SK-N-SH (cell line): Measurements from ENCODE around the gene LPIN2. TPM values are rescaled to one million over a fixed set of nuclear protein-coding genes. Genes with fewer than 3 reads are reported as not detected.

Experiments
- CTCF ChIA-PET: fragments of 300-600, 350-600 bp; formaldehyde crosslinking; extraction: SDS; loops from one replicate; lab custom pipeline; 2021; lab: Yijun Ruan, JAX
- POLR2A ChIA-PET: fragments of 350-600 bp; sonication (Branson Sonifier 250); formaldehyde crosslinking; extraction: SDS; loops from one replicate; lab custom pipeline; 2020; ENCODE audit warnings: antibody characterized with exemption, inconsistent platforms; lab: Yijun Ruan, JAX
- DNase-seq: peaks from one replicate; pipeline ENCODE4 v3.0.0; 2012
- H2AFZ ChIP-seq: fragments of 200-600 bp; sonication (generic); 2 replicates; pipeline ENCODE4 v1.8.1; 2016; ENCODE audit warnings: antibody characterized with exemption, mild to moderate bottlenecking, low read depth
- H3F3A ChIP-seq: fragments of 200-600 bp; sonication (generic); replicated peaks from 2 replicates; pipeline ENCODE3; 2016; ENCODE audit warnings: antibody characterized with exemption, mild to moderate bottlenecking; ENCODE audit not compliant: insufficient read depth
- H3K27ac ChIP-seq, 2 experiments: fragments of 200-500 bp in 1 of 2; fragments of 200-600 bp in 1 of 2; sonication (Bioruptor generic) in 1 of 2; sonication (generic), shearing (Covaris generic) in 1 of 2; 2 replicates each; pipeline versions ENCODE4 v1.5.1 to v1.6.1; 2014 to 2016; ENCODE audit warnings: low read depth in 2 of 2, inconsistent platforms in 1 of 2, low read length in 1 of 2, mild to moderate bottlenecking in 1 of 2, mixed read lengths in 1 of 2
- H3K27me3 ChIP-seq: fragments of 200-600 bp; sonication (generic), shearing (Covaris generic); 2 replicates; pipeline ENCODE4 v1.6.1; 2016; ENCODE audit warnings: mixed run types; ENCODE audit not compliant: insufficient read depth
- H3K36me3 ChIP-seq, 2 experiments: fragments of 200-500 bp in 1 of 2; fragments of 200-600 bp in 1 of 2; sonication (Bioruptor generic) in 1 of 2; sonication (generic) in 1 of 2; replicated peaks in 1 of 2; 2 replicates each; pipeline versions ENCODE3 to v1.5.1; 2014 to 2016; ENCODE audit warnings: low read length in 1 of 2, mild to moderate bottlenecking in 1 of 2; ENCODE audit not compliant: insufficient read depth in 2 of 2, control insufficient read depth in 1 of 2
- H3K4me1 ChIP-seq, 2 experiments: fragments of 200-500 bp in 1 of 2; fragments of 200-600 bp in 1 of 2; sonication (Bioruptor generic) in 1 of 2; sonication (generic), shearing (Covaris generic) in 1 of 2; 2 replicates each; pipeline versions ENCODE4 v1.5.1 to v1.6.1; 2014 to 2016; ENCODE audit warnings: low read depth in 1 of 2, low read length in 1 of 2, mixed run types in 1 of 2; ENCODE audit not compliant: insufficient read depth in 2 of 2, control insufficient read depth in 1 of 2
- H3K4me2 ChIP-seq: fragments of 200-600 bp; sonication (generic), shearing (Covaris generic); 2 replicates; pipeline ENCODE4 v1.6.1; 2017; ENCODE audit warnings: mixed run types
- H3K4me3 ChIP-seq, 2 experiments: fragments of 200-500 bp in 1 of 2; fragments of 200-600 bp in 1 of 2; sonication (Bioruptor generic) in 1 of 2; sonication (generic), shearing (Covaris generic) in 1 of 2; 2 replicates each; pipeline versions ENCODE4 v1.5.1 to v1.8.1; 2014 to 2016; ENCODE audit warnings: low read depth in 2 of 2, inconsistent platforms in 1 of 2, low read length in 1 of 2, mild to moderate bottlenecking in 1 of 2, mixed read lengths in 1 of 2, moderate library complexity in 1 of 2
- H3K79me2 ChIP-seq: fragments of 200-600 bp; sonication (generic); 2 replicates; pipeline ENCODE4 v1.8.1; 2017; ENCODE audit warnings: mild to moderate bottlenecking; ENCODE audit not compliant: insufficient read depth
- H3K9ac ChIP-seq: fragments of 200-600 bp; sonication (generic); 2 replicates; pipeline ENCODE4 v1.6.1; 2017; ENCODE audit warnings: mixed run types
- H3K9me2 ChIP-seq: fragments of 200-600 bp; sonication (generic); 2 replicates; pipeline ENCODE4 v1.6.1; 2017; ENCODE audit warnings: mixed run types
- H3K9me3 ChIP-seq: fragments of 200-600 bp; sonication (generic); 2 replicates; pipeline ENCODE4 v1.6.1; 2017; ENCODE audit warnings: mixed run types, mild to moderate bottlenecking, moderate library complexity
- H4K20me1 ChIP-seq: fragments of 200-600 bp; sonication (generic); 2 replicates; pipeline ENCODE4 v1.6.1; 2017; ENCODE audit warnings: mild to moderate bottlenecking, mixed run types; ENCODE audit not compliant: insufficient read depth
- EZH2phosphoT487 ChIP-seq: fragments of 200-600 bp; sonication (generic); IDR thresholded peaks from 2 replicates; pipeline ENCODE4 v1.6.1; 2017; ENCODE audit warnings: low read depth, mixed run types, mild to moderate bottlenecking, antibody characterized with exemption, moderate library complexity, borderline replicate concordance
- FOSL2 ChIP-seq: IDR thresholded peaks from 2 replicates; pipeline ENCODE4 v1.4.0; 2012; ENCODE audit warnings: low read depth, mild to moderate bottlenecking, moderate library complexity, borderline replicate concordance
- FOXM1 ChIP-seq: IDR thresholded peaks from 2 replicates; pipeline ENCODE4 v1.4.0; 2012; ENCODE audit warnings: low read depth, mild to moderate bottlenecking
- JUND ChIP-seq: IDR thresholded peaks from 2 replicates; pipeline ENCODE4 v1.4.0; 2012
- MEF2A ChIP-seq: IDR thresholded peaks from 2 replicates; pipeline ENCODE4 v1.4.0; 2012; ENCODE audit warnings: low read depth, borderline replicate concordance
- MXI1 ChIP-seq: IDR thresholded peaks from 2 replicates; pipeline ENCODE4 v1.6.1; 2012; ENCODE audit warnings: mild to moderate bottlenecking, low read depth, low read length, improper control_type of control experiment
- NRF1 ChIP-seq: IDR thresholded peaks from 2 replicates; pipeline ENCODE4 v1.6.1; 2012; ENCODE audit warnings: low read depth, mild to moderate bottlenecking, low read length
- POLR2AphosphoS5 ChIP-seq: IDR thresholded peaks from 2 replicates; pipeline ENCODE4 v1.6.1; 2012; ENCODE audit warnings: low read depth, low read length
- RCOR1 ChIP-seq: fragments of 150-350 bp; IDR thresholded peaks from 2 replicates; pipeline ENCODE4 v1.6.1; 2017; ENCODE audit warnings: antibody characterized with exemption, low read length
- SIN3A ChIP-seq: IDR thresholded peaks from 2 replicates; pipeline ENCODE4 v1.6.1; 2012; ENCODE audit warnings: low read depth, mild to moderate bottlenecking, low read length, moderate library complexity, borderline replicate concordance
- TAF1 ChIP-seq: IDR thresholded peaks from 2 replicates; pipeline ENCODE4 v1.6.1; 2012; ENCODE audit warnings: low read depth, mild to moderate bottlenecking, low read length, moderate library complexity, borderline replicate concordance
- TCF12 ChIP-seq: IDR thresholded peaks from 2 replicates; pipeline ENCODE4 v1.4.0; 2012
- TEAD4 ChIP-seq: IDR thresholded peaks from 2 replicates; pipeline ENCODE4 v1.4.0; 2012; ENCODE audit warnings: mild to moderate bottlenecking, borderline replicate concordance; ENCODE audit not compliant: insufficient read depth
- WGBS: methylation state at CpG from one replicate; pipeline ENCODE4 v1.1.6; 2017; ENCODE audit warnings: low lambda C conversion rate; 5-methylcytosine and 5-hydroxymethylcytosine counted together
- polyA plus RNA-seq, 3 experiments: library from polyadenylated mRNA; depleted of rRNA; stranded (reverse); fragments of >200 nt; gene quantifications; 2 replicates each; pipeline ENCODE4 v1.2.3, GENCODE V29; 2012
- TF ChIP-seq, protein P1 (sequence below): fragments of 150-350 bp; IDR thresholded peaks from 2 replicates; pipeline ENCODE4 v1.6.1; 2017; ENCODE audit warnings: antibody characterized with exemption, low read length, low read depth, borderline replicate concordance
- TF ChIP-seq, protein P2 (sequence below): fragments of 200-600 bp; sonication (generic); IDR thresholded peaks from 2 replicates; pipeline ENCODE4 v1.6.1; 2017; ENCODE audit warnings: antibody characterized with exemption, mild to moderate bottlenecking, moderate library complexity
- TF ChIP-seq, protein P3 (sequence below): IDR thresholded peaks from 2 replicates; pipeline ENCODE4 v1.4.0; 2012; ENCODE audit warnings: low read depth, borderline replicate concordance
- TF ChIP-seq, protein P4 (sequence below): IDR thresholded peaks from 2 replicates; pipeline ENCODE4 v1.6.1; 2012; ENCODE audit warnings: mild to moderate bottlenecking, low read depth, low read length, moderate library complexity

LPIN2 gene
- polyA plus RNA-seq, 1 of the 3 experiments (the other 2 are of a cell fraction) = 19.3 TPM

DNA sequence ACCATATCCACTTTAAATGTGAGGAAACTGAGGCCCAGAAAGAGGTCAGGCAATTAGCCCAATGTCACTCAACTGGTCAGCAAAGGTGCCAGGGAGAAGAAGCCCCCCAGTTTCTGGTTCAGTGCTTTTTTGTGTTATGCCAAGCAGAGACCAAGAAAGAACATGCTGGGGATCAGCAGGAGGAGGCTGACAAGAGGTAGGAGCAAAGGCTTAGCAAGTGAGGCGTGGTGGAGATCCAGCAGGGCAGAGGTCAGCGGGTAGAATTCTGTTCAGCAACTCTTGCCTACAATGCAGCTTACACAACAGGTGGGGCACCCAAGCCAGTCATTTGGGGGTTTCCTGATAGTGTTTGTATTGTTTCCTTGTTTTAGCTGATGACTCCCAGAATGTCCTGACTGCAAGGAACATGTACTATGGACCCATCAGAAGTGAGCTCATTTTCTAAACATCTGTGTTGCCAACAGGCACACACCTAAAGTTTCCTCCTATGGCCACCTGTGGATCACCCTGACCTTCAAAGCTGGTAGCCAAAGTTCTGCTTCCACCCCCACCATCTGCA is 28.2 kb downstream of the LPIN2 start:
- ChIA-PET CTCF (interaction anchor here (1.0 to 1.4 kb wide), 2 partner anchors 10 to 144 kb away, joined by 3 to 7 read pairs; no protein-coding TSS in a partner anchor), POLR2A (no interaction called here)
- no peak overlapping the region for H3K27ac ChIP-seq

DNA sequence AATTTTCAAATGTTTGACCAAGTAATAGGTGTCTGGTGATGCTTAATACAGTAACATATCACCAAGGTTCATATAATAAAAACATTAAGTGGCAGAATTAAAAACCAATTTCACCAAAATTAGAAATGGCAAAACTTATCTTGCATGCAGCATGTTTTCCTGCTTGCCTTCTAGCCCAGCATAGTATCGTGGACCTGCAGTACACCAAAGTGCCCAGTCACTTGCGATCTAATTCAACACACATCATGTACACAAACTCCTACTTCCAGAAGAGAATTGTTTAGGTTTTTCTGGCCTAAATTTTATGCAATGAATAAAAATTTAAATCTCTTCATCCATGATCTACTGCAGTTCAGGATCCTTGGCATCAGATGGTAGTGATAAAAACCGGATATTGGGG is 28.9 kb downstream of the LPIN2 start:
- Histone ChIP-seq H3K9ac (no peak overlapping the region), H2AFZ (no peak overlapping the region), H3K27me3 (no peaks in the 10 kb centered on the region), H3K79me2 (peaks cover 92% of the 10 kb centered on the region), H3K9me3 (0 out of 2 replicates have a peak, but pooled peaks cover 5% of the 10 kb centered on the region), H3K4me2 (no peak overlapping the region), H3K4me3 (no peak overlapping the region), H3K9me2 (no peaks in the 10 kb centered on the region), H3F3A (peaks cover 56% of the 10 kb centered on the region), H3K36me3 (peaks cover 2 to 14% of the 10 kb centered on the region in 2 experiments), H3K4me1 (peaks cover 8 to 43% of the 10 kb centered on the region in 2 experiments), H4K20me1 (no peaks in the 10 kb centered on the region), H3K27ac (no peak overlapping the region)
- POLR2A ChIA-PET = no interaction called here
- CTCF ChIA-PET = interaction anchor here (1.0 kb wide), 1 partner anchor 36 kb away, joined by 3 read pairs; no protein-coding TSS in a partner anchor
- no peak for DNase-seq
- 97% methylated on average over 3 of the region's 3 CpGs for WGBS
- TF ChIP-seq EZH2phosphoT487 = no peak
- TF ChIP-seq, protein P1, sequence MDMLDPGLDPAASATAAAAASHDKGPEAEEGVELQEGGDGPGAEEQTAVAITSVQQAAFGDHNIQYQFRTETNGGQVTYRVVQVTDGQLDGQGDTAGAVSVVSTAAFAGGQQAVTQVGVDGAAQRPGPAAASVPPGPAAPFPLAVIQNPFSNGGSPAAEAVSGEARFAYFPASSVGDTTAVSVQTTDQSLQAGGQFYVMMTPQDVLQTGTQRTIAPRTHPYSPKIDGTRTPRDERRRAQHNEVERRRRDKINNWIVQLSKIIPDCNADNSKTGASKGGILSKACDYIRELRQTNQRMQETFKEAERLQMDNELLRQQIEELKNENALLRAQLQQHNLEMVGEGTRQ = no peak
- TF ChIP-seq, protein P2, sequence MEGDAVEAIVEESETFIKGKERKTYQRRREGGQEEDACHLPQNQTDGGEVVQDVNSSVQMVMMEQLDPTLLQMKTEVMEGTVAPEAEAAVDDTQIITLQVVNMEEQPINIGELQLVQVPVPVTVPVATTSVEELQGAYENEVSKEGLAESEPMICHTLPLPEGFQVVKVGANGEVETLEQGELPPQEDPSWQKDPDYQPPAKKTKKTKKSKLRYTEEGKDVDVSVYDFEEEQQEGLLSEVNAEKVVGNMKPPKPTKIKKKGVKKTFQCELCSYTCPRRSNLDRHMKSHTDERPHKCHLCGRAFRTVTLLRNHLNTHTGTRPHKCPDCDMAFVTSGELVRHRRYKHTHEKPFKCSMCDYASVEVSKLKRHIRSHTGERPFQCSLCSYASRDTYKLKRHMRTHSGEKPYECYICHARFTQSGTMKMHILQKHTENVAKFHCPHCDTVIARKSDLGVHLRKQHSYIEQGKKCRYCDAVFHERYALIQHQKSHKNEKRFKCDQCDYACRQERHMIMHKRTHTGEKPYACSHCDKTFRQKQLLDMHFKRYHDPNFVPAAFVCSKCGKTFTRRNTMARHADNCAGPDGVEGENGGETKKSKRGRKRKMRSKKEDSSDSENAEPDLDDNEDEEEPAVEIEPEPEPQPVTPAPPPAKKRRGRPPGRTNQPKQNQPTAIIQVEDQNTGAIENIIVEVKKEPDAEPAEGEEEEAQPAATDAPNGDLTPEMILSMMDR = no peak
- TF ChIP-seq NRF1 = no peak
- TF ChIP-seq, protein P3, sequence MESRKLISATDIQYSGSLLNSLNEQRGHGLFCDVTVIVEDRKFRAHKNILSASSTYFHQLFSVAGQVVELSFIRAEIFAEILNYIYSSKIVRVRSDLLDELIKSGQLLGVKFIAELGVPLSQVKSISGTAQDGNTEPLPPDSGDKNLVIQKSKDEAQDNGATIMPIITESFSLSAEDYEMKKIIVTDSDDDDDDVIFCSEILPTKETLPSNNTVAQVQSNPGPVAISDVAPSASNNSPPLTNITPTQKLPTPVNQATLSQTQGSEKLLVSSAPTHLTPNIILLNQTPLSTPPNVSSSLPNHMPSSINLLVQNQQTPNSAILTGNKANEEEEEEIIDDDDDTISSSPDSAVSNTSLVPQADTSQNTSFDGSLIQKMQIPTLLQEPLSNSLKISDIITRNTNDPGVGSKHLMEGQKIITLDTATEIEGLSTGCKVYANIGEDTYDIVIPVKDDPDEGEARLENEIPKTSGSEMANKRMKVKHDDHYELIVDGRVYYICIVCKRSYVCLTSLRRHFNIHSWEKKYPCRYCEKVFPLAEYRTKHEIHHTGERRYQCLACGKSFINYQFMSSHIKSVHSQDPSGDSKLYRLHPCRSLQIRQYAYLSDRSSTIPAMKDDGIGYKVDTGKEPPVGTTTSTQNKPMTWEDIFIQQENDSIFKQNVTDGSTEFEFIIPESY = no peak
- no peak for TF ChIP-seq FOSL2
- TF ChIP-seq TEAD4 = no peak
- TF ChIP-seq, protein P4, sequence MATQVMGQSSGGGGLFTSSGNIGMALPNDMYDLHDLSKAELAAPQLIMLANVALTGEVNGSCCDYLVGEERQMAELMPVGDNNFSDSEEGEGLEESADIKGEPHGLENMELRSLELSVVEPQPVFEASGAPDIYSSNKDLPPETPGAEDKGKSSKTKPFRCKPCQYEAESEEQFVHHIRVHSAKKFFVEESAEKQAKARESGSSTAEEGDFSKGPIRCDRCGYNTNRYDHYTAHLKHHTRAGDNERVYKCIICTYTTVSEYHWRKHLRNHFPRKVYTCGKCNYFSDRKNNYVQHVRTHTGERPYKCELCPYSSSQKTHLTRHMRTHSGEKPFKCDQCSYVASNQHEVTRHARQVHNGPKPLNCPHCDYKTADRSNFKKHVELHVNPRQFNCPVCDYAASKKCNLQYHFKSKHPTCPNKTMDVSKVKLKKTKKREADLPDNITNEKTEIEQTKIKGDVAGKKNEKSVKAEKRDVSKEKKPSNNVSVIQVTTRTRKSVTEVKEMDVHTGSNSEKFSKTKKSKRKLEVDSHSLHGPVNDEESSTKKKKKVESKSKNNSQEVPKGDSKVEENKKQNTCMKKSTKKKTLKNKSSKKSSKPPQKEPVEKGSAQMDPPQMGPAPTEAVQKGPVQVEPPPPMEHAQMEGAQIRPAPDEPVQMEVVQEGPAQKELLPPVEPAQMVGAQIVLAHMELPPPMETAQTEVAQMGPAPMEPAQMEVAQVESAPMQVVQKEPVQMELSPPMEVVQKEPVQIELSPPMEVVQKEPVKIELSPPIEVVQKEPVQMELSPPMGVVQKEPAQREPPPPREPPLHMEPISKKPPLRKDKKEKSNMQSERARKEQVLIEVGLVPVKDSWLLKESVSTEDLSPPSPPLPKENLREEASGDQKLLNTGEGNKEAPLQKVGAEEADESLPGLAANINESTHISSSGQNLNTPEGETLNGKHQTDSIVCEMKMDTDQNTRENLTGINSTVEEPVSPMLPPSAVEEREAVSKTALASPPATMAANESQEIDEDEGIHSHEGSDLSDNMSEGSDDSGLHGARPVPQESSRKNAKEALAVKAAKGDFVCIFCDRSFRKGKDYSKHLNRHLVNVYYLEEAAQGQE = no peak

More for the DNA sequence above, 28.2 kb downstream of the LPIN2 start:
- H3K9me2 ChIP-seq = no peaks in the 10 kb centered on the region
- peaks cover 7 to 37% of the 10 kb centered on the region in 2 experiments for H3K4me1 ChIP-seq
- WGBS = 87% methylated on average over 2 of the region's 2 CpGs
- H4K20me1 ChIP-seq = no peaks in the 10 kb centered on the region
- no peak overlapping the region for H3K4me3 ChIP-seq
- peaks cover 50% of the 10 kb centered on the region for H3F3A ChIP-seq
- 0 out of 2 replicates have a peak, but pooled peaks cover 5% of the 10 kb centered on the region for H3K9me3 ChIP-seq
- no peaks in the 10 kb centered on the region for H3K27me3 ChIP-seq
- H3K4me2 ChIP-seq = no peak overlapping the region
- no peak overlapping the region for H2AFZ ChIP-seq
- peaks cover 2 to 14% of the 10 kb centered on the region in 2 experiments for H3K36me3 ChIP-seq
- TF ChIP-seq, protein P3 = no peak
- TF ChIP-seq NRF1 (no peak), FOXM1 (no peak), RCOR1 (no peak), EZH2phosphoT487 (no peak), MEF2A (no peak), TCF12 (no peak), MXI1 (no peak), JUND (no peak), TAF1 (no peak), SIN3A (no peak), POLR2AphosphoS5 (no peak)
- TF ChIP-seq, all 33 proteins: peak for 0
- peaks cover 92% of the 10 kb centered on the region for H3K79me2 ChIP-seq
- no peak for DNase-seq
- H3K9ac ChIP-seq = no peak overlapping the region
